K562 (cell line): ENCODE results near the gene HTR6.

Source experiments
- AFF4 ChIP-seq: sonication (generic); formaldehyde crosslinking; IDR thresholded peaks from 2 replicates; pipeline ENCODE4 v1.8.0; 2023; ENCODE audit warnings: mild to moderate bottlenecking, missing genetic modification reagents
- ARID2 ChIP-seq: fragments of 450-650 bp; IDR thresholded peaks from 2 replicates; pipeline ENCODE4 v1.6.1; 2017; ENCODE audit warnings: antibody characterized with exemption, mild to moderate bottlenecking
- CTCF ChIP-seq, 3 experiments: IDR thresholded peaks in 2 of 3; conservative IDR thresholded peaks in 1 of 3; 2 replicates each; pipeline ENCODE4 v1.5.1; 2011 to 2012; ENCODE audit warnings: low read length in 3 of 3, mild to moderate bottlenecking in 3 of 3, control low read depth in 2 of 3, improper control_type of control experiment in 1 of 3, inconsistent platforms in 1 of 3, low read depth in 1 of 3, mixed read lengths in 1 of 3, moderate library complexity in 1 of 3; ENCODE audit not compliant: insufficient read depth in 2 of 3
- NFIX ChIP-seq: fragments of 250-450 bp; sonication (Bioruptor Pico); IDR thresholded peaks from 2 replicates; pipeline ENCODE4 v1.4.0; 2020; ENCODE audit warnings: low read depth, mild to moderate bottlenecking, moderate library complexity
- POLR2A ChIP-seq: fragments of 450-650 bp; conservative IDR thresholded peaks from 2 replicates; pipeline ENCODE4 v1.6.1; 2016
- POLR2AphosphoS5 ChIP-seq: IDR thresholded peaks from 2 replicates; pipeline ENCODE4 v1.6.1; 2011; ENCODE audit warnings: mild to moderate bottlenecking, low read depth, low read length, moderate library complexity; ENCODE audit not compliant: control insufficient read depth, insufficient read depth
- SMARCC2 ChIP-seq: fragments of 450-650 bp; IDR thresholded peaks from 2 replicates; pipeline ENCODE4 v1.6.1; 2017; ENCODE audit warnings: antibody characterized with exemption, moderate library complexity, mild to moderate bottlenecking, low read depth
- SREBF2 ChIP-seq: sonication (generic); formaldehyde crosslinking; IDR thresholded peaks from 2 replicates; pipeline ENCODE4 v1.4.0; 2020; ENCODE audit warnings: mild to moderate bottlenecking, missing genetic modification reagents
- TEAD4 ChIP-seq, 2 experiments: sonication (generic) in 1 of 2; formaldehyde crosslinking in 1 of 2; IDR thresholded peaks; 2 replicates each; pipeline versions ENCODE4 v1.6.1 to v1.8.0; 2012 to 2022; ENCODE audit warnings: borderline replicate concordance in 1 of 2, inconsistent platforms in 1 of 2, low read length in 1 of 2, mild to moderate bottlenecking in 1 of 2, missing genetic modification reagents in 1 of 2
- USF1 ChIP-seq: sonication (generic); formaldehyde crosslinking; IDR thresholded peaks from 2 replicates; pipeline ENCODE4 v1.9.0; 2022; ENCODE audit warnings: mild to moderate bottlenecking, missing genetic modification reagents
- YY1 ChIP-seq, 3 experiments: IDR thresholded peaks; 2 replicates each; pipeline ENCODE4 v1.6.1; 2011; ENCODE audit warnings: low read length in 2 of 3, mild to moderate bottlenecking in 2 of 3, moderate library complexity in 2 of 3, borderline replicate concordance in 1 of 3, control low read depth in 1 of 3, low read depth in 1 of 3; ENCODE audit not compliant: insufficient read depth in 3 of 3, insufficient replicate concordance in 2 of 3, control insufficient read depth in 1 of 3, insufficient read length in 1 of 3; ENCODE audit errors: extremely low read depth in 1 of 3
- TF ChIP-seq, protein P1 (sequence below): sonication (generic); formaldehyde crosslinking; IDR thresholded peaks from 2 replicates; pipeline ENCODE4 v1.8.1; 2023; ENCODE audit warnings: mild to moderate bottlenecking, missing genetic modification reagents
- TF ChIP-seq, protein P2 (sequence below): fragments of 450-650 bp; IDR thresholded peaks from 2 replicates; pipeline ENCODE4 v1.6.1; 2018; ENCODE audit warnings: mild to moderate bottlenecking, low read depth; ENCODE audit not compliant: partially characterized antibody
- TF ChIP-seq, protein P3 (sequence below): fragments of 250-450 bp; sonication (Bioruptor Pico); IDR thresholded peaks from 2 replicates; pipeline ENCODE4 v1.8.0; 2022; ENCODE audit warnings: inconsistent platforms, mild to moderate bottlenecking, moderate library complexity, borderline replicate concordance

- TF ChIP-seq NFIX (CRISPR knock-in tag) (no peak), CTCF (IDR thresholded peaks at IDR 0.05 in 2 of 3, conservative IDR thresholded peaks at IDR 0.05 in 1 of 3; ENCODE audit: insufficient read depth in 2 of 3, low read depth in 1 of 3, low read length in 3 of 3) (no peak), SREBF2 (no peak), POLR2AphosphoS5 (no peak), POLR2A (no peak), USF1 (CRISPR knock-in tag) (no peak), YY1 (IDR thresholded peaks at IDR 0.05; ENCODE audit: borderline replicate concordance in 1 of 3, control insufficient read depth in 1 of 3, extremely low read depth in 1 of 3, insufficient read depth in 3 of 3, insufficient read length in 1 of 3, insufficient replicate concordance in 2 of 3, low read depth in 1 of 3, low read length in 2 of 3) (no peak), TEAD4 (IDR thresholded peaks at IDR 0.05; ENCODE audit: low read length) (no peak), TEAD4 (CRISPR knock-in tag; IDR thresholded peaks at IDR 0.05; ENCODE audit: borderline replicate concordance) (no peak), AFF4 (CRISPR knock-in tag) (no peak), SMARCC2 (no peak), ARID2 (no peak)
- TF ChIP-seq, protein P1, sequence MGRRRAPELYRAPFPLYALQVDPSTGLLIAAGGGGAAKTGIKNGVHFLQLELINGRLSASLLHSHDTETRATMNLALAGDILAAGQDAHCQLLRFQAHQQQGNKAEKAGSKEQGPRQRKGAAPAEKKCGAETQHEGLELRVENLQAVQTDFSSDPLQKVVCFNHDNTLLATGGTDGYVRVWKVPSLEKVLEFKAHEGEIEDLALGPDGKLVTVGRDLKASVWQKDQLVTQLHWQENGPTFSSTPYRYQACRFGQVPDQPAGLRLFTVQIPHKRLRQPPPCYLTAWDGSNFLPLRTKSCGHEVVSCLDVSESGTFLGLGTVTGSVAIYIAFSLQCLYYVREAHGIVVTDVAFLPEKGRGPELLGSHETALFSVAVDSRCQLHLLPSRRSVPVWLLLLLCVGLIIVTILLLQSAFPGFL: no peak
- TF ChIP-seq, protein P2, sequence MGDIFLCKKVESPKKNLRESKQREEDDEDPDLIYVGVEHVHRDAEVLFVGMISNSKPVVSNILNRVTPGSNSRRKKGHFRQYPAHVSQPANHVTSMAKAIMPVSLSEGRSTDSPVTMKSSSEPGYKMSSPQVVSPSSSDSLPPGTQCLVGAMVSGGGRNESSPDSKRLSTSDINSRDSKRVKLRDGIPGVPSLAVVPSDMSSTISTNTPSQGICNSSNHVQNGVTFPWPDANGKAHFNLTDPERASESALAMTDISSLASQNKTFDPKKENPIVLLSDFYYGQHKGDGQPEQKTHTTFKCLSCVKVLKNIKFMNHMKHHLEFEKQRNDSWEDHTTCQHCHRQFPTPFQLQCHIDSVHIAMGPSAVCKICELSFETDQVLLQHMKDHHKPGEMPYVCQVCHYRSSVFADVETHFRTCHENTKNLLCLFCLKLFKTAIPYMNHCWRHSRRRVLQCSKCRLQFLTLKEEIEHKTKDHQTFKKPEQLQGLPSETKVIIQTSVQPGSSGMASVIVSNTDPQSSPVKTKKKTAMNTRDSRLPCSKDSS: no peak
- TF ChIP-seq, protein P3, sequence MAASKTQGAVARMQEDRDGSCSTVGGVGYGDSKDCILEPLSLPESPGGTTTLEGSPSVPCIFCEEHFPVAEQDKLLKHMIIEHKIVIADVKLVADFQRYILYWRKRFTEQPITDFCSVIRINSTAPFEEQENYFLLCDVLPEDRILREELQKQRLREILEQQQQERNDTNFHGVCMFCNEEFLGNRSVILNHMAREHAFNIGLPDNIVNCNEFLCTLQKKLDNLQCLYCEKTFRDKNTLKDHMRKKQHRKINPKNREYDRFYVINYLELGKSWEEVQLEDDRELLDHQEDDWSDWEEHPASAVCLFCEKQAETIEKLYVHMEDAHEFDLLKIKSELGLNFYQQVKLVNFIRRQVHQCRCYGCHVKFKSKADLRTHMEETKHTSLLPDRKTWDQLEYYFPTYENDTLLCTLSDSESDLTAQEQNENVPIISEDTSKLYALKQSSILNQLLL: no peak
Measured at GRCh38 chr1:19728413-19729145, 63.9 kb downstream of the HTR6 start.
